ENCODE data around the gene PNKD. TPM values are rescaled to one million over a fixed set of nuclear protein-coding genes. Genes with fewer than 3 reads are reported as not detected.

Gene PNKD
- total RNA-seq, 4 donors from 2014 or later: 26.1 to 50.4 (median 46.7) TPM

DNA sequence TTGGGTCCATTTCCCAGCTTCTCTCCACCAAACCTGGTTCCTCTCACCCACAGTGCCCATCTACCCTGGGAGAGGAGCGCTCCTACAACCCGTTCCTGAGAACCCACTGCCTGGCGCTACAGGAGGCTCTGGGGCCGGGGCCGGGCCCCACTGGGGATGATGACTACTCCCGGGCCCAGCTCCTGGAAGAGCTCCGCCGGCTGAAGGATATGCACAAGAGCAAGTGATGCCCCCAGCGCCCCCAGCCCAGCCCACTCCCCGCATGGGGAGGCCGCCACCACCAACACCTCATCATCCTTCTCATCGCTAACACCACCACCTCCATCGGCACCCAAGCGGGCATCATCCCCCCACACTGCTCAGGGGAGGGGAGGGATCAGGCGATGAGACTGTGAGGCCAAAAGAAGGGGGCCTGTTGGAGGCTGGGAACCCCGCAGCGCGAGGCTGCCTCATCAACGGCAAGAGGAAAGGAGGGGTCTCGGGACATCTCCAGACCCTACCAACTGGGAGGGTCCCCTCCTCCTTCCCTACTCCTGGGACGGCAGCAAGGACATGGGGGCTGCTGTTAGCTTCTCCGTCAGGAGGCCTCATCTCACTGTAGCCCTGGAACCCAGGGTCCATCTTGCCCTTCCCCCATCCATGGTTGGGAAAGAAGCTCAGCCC, 74.6 kb downstream of the PNKD start:
- TF ChIP-seq, protein P1, sequence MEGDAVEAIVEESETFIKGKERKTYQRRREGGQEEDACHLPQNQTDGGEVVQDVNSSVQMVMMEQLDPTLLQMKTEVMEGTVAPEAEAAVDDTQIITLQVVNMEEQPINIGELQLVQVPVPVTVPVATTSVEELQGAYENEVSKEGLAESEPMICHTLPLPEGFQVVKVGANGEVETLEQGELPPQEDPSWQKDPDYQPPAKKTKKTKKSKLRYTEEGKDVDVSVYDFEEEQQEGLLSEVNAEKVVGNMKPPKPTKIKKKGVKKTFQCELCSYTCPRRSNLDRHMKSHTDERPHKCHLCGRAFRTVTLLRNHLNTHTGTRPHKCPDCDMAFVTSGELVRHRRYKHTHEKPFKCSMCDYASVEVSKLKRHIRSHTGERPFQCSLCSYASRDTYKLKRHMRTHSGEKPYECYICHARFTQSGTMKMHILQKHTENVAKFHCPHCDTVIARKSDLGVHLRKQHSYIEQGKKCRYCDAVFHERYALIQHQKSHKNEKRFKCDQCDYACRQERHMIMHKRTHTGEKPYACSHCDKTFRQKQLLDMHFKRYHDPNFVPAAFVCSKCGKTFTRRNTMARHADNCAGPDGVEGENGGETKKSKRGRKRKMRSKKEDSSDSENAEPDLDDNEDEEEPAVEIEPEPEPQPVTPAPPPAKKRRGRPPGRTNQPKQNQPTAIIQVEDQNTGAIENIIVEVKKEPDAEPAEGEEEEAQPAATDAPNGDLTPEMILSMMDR (IDR thresholded peaks at IDR 0.05; ENCODE audit: low read depth): no peak

DNA sequence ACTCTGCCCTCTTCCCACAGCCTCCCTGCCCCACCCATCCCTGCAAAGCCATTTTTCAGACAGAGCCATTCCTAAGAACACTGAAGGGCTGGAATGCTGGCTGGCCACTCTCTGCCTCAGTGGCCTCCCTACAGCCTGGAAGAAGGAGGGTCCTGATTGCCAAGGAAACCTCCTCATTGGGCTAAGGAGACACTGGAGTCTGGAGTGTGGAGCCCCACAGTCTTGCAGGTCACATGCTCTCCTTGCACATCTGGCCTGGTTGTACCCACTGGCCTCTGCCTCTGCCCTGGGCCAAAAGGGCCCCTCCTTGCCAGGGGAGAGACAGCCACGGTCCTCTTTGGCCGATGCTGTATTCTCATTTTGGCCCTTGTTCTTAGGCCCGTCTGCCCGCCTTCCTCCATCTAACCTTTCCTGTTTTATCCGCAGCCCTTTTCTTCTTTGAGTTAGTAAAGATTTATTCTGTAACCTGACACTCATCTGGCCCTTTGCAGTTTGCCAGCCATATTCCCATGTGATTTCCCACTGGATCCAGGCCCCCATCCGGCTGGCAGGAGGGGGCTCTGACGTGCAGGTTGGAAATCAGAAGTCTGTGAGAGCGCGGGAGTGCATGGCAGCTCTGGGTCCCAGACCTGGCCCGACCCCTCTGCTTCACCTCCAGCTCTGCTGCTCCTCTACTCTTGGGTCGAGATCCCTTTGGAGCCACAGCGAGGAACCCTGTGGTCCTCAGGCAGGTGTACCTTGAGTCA, 75.3 kb downstream of the PNKD start:
- TF ChIP-seq, protein P1 (IDR thresholded peaks at IDR 0.05; ENCODE audit: low read depth): no peak

DNA sequence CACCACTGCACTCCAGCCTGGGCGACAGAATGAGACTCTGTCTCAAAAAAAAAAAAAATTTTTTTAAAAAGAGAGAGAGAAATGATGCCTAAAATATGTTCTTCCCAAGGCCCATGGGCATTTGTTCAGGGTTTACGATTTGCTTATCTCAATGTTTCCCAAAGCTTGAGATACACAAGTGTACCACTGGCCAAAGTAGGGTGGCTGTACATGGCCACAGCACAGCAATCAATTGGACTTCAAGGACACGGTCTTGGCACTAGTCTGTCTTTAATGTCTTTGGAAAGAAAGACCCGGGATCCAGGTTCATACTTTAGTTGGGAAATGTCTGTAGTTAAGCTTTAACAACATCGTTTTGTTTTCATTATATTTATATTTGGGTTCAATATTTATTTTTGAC, 76.9 kb downstream of the PNKD start:
- TF ChIP-seq, protein P1 (IDR thresholded peaks at IDR 0.05; ENCODE audit: low read depth): no peak

DNA sequence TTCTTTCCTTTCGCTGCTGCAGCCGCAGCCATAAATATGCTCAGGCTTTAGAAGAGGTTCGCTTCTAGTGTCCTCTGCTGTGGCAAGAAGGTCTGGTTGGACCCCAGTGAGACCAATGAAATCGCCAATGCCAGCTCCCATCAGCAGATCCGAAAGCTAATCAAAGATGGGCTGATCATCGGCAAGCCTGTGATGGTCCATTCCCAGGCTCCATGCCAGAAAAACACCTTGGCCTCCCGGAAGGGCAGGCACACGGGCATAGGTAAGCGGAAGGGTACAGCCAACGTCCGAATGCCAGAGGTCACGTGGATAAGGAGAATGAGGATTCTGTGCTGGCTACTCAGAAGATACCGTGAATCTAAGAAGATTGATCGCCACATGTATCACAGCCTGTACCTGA, 83.7 kb downstream of the PNKD start:
- TF ChIP-seq, protein P1 (IDR thresholded peaks at IDR 0.05; ENCODE audit: low read depth): no peak

DNA sequence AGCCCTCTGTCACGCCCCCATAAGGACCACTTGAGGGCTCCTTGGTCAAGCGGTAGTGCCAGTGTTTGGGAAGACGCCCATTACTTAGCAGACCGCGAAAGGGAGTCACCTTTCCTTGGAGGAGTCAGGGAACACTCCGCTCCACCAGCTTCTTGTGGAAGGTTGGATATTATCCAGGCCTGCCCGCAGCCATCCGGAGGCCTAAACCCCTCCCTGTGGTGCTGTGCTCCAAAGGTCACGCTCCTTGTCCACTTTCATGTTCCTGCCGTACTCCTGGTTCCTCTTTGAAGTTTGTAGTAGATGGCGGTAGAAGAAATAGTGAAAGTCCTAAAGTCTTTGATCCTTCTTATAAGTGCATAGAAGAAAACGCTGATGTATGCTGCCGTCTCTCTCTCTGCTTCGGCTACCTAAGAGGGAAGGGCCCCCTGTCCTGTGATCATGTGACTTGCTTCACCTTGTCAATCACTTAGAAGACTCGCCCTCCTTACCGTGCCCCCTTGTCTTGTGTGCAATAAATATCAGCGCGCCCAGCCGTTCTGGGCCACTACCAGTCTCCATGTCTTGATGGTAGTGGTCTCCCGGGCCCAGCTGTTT, 84.6 kb downstream of the PNKD start:
- TF ChIP-seq, protein P1 (IDR thresholded peaks at IDR 0.05; ENCODE audit: low read depth): no peak

DNA sequence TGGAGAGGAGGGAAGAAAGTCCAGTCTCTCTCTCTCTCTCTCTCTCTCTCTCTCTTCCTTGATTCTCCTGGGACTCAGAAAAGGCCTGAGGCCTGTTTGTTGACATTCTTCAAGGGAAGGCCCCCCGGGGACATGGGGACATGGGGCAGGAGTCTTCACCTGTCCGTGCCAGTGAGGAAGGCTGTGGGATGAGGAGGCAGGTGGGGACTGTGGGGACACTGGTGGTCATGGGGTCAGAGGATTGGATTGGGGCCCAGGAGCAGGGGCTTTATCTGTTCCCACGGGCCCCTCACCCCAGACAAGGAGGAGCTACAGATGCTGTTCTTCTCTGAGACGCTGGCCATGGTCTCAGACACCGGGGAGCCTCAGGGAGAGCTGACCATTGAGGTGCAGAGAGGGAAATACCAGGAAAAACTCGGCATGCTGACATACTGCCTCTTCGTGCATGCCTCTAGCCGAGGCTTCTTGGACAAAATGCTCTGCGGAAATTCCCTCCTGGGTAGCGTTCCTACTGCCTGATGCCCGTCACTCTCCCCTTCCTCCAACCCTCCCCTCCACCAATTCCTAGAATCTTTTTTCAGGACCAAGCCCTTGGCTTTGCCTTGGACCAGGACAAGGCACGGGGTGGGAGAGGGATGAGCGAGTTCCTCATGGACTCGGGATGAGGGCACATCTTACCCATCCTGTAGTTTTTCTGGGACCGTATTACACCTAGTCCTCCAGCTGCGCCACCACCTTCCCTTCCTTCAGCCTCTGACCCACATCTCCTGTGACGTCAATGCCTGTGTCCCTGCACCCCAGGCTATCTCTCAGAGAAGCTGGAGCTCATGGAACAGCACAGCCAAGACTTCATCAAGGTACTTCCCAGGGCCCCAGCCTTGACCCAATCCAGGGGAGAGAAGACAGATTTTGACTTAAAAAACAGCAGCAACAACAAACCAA, 87.2 kb downstream of the PNKD start:
- TF ChIP-seq, protein P1 (IDR thresholded peaks at IDR 0.05; ENCODE audit: low read depth): no peak

All from subcutaneous adipose tissue (tissue), 4 donors.